Measurements from ENCODE around the gene C16orf89.

C16orf89 gene

GRCh38 chr16:5026664-5027063 is 39.1 kb downstream of the C16orf89 start:
- H3K27me3 Mint-ChIP-seq, result peaks cover 0 to 9% of the 10 kb centered on the region in 2 donors
- H3K27ac Mint-ChIP-seq, result no peak overlapping the region
- no peak for ATAC-seq (replicated peaks)
- DNase-seq, result no peak
- no peaks in the 10 kb centered on the region for H3K9me3 Mint-ChIP-seq
- H3K4me3 Mint-ChIP-seq, result no peak overlapping the region
- H3K36me3 Mint-ChIP-seq (ENCODE audit: insufficient read depth), result peaks cover 12% of the 10 kb centered on the region
- H3K4me1 Mint-ChIP-seq (ENCODE audit: low read depth in 2 of 2), result peaks cover 0 to 3% of the 10 kb centered on the region in 2 donors

DNA sequence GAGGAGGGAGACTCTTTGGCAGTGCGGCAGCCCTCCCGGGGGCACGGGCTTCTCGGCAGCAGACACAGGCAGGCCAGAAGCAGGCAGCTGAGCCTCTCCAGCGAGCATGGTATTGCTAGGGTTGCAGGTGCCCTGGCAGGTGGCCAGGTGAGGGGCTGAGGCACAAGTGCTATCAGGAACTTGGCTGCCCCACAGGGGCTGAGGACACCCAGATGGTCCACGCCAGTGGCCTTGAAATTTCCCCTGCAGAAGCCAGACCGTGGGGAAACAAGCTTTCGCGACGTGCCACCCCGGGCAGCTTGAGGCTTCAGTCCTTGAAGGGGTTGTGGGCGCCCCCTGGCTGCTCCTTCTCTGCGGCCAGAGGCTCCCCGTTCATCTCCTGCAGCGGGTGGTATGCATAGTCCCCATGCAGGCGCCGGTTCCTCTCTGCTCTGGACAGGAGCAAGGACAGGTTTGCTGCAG is 40.6 kb downstream of the C16orf89 start:
- no peak for DNase-seq
- Mint-ChIP-seq H3K9me3 (no peaks in the 10 kb centered on the region), H3K36me3 (ENCODE audit: insufficient read depth) (peaks cover 8% of the 10 kb centered on the region), H3K27ac (no peak overlapping the region), H3K27me3 (peaks cover 0 to 10% of the 10 kb centered on the region in 2 donors), H3K4me3 (no peak overlapping the region), H3K4me1 (ENCODE audit: low read depth in 2 of 2) (no peaks in the 10 kb centered on the region)
- ATAC-seq (replicated peaks), result no peak

- no peaks in the 10 kb centered on the region for H3K4me1 Mint-ChIP-seq (ENCODE audit: low read depth in 2 of 2)
- no peak for ATAC-seq (replicated peaks)
- H3K36me3 Mint-ChIP-seq (ENCODE audit: insufficient read depth), result peaks cover 8% of the 10 kb centered on the region
- H3K27me3 Mint-ChIP-seq, result peaks cover 0 to 10% of the 10 kb centered on the region in 2 donors
- no peak for DNase-seq
- H3K9me3 Mint-ChIP-seq, result no peaks in the 10 kb centered on the region
- no peak overlapping the region for H3K27ac Mint-ChIP-seq
- H3K4me3 Mint-ChIP-seq, result no peak overlapping the region
Observed at GRCh38 chr16:5024632-5025031, 41.1 kb downstream of the C16orf89 start.

DNA sequence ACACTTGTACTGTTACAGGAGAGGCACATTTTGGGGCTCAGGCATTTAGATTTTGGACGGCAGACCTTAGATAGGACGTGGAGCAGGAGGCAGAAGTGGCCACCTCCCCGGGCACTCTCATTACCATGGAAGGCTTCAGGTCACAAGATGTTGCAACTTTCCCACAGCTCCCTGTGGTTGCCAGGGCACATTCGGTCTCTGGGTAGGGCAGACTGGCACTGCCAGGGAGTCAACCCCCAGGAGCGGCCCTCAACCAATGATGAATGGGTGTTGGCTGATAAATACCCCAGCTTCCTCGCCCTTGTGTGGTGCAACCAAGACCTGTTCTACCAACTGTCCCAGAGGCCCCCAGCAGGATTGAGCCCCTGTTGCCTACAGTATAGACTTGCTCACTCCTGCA is 43.2 kb downstream of the C16orf89 start:
- H3K9me3 Mint-ChIP-seq, result no peaks in the 10 kb centered on the region
- no peak overlapping the region for H3K4me3 Mint-ChIP-seq
- H3K4me1 Mint-ChIP-seq (ENCODE audit: low read depth in 2 of 2), result no peaks in the 10 kb centered on the region
- H3K27me3 Mint-ChIP-seq, result peaks cover 0 to 10% of the 10 kb centered on the region in 2 donors
- H3K27ac Mint-ChIP-seq, result no peak overlapping the region
- H3K36me3 Mint-ChIP-seq (ENCODE audit: insufficient read depth), result peaks cover 5% of the 10 kb centered on the region
- DNase-seq (no peak), ATAC-seq (replicated peaks) (no peak)

DNA sequence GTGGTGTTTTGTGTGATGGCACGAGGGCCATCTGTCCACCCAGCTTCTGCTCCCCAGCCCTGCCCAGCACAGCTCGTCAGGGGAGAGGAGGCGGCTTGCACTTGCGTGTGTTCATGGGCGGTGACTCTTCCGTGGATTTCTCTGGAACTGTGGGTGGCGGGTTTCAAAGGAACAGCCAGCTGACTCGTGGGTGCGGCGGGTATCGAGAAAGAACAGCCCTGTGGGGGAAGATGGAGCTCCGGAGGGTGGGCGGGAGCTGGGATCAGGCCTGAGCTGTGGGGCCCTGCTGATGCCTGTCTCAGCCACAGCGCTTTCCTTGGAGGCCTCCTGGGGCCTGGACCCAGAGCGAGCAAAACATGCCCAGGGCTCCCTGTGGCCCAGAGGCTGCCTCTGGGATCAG is 45.2 kb downstream of the C16orf89 start:
- Mint-ChIP-seq H3K27ac (no peak overlapping the region), H3K4me1 (ENCODE audit: low read depth in 2 of 2) (no peaks in the 10 kb centered on the region), H3K27me3 (peaks cover 0 to 10% of the 10 kb centered on the region in 2 donors), H3K4me3 (no peak overlapping the region), H3K36me3 (ENCODE audit: insufficient read depth) (no peaks in the 10 kb centered on the region), H3K9me3 (no peaks in the 10 kb centered on the region)
- no peak for DNase-seq
- no peak for ATAC-seq (replicated peaks)

- DNase-seq (no peak), ATAC-seq (replicated peaks) (no peak)
- Mint-ChIP-seq H3K4me3 (no peak overlapping the region), H3K9me3 (no peaks in the 10 kb centered on the region), H3K4me1 (ENCODE audit: low read depth in 2 of 2) (no peaks in the 10 kb centered on the region), H3K36me3 (ENCODE audit: insufficient read depth) (no peaks in the 10 kb centered on the region), H3K27ac (no peak overlapping the region), H3K27me3 (peaks cover 0 to 10% of the 10 kb centered on the region in 2 donors)
Observed at GRCh38 chr16:5019775-5020174, 46.0 kb downstream of the C16orf89 start.

DNA sequence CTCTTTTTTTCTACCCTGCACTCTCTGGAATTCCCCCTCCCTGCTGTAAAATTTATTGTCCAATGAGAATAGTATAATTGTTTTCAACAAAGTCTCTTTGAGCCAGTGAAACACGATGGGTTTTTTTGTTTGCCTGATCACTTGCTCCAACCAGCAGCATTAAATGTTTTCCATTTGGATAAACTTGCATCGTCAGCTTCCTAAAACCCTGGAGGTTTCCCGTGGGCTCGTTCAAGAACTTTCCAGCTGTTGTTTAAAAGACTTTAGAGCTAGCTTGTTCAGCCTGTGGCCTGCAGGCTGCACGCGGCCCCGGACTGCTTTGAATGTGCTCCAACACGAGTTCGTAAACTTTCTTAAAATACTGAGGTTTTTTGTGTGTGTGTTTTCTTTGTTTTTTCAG is 47.0 kb downstream of the C16orf89 start:
- Mint-ChIP-seq H3K4me1 (ENCODE audit: low read depth in 2 of 2) (no peaks in the 10 kb centered on the region), H3K4me3 (no peak overlapping the region)

GRCh38 chr16:5017678-5017969 is 48.1 kb downstream of the C16orf89 start:
- H3K9me3 Mint-ChIP-seq, result no peaks in the 10 kb centered on the region
- H3K4me3 Mint-ChIP-seq, result no peak overlapping the region
- DNase-seq, result no peak
- H3K36me3 Mint-ChIP-seq (ENCODE audit: insufficient read depth), result peaks cover 3% of the 10 kb centered on the region
- H3K27ac Mint-ChIP-seq, result no peak overlapping the region
- no peak for ATAC-seq (replicated peaks)
- peaks cover 0 to 10% of the 10 kb centered on the region in 2 donors for H3K27me3 Mint-ChIP-seq
- no peaks in the 10 kb centered on the region for H3K4me1 Mint-ChIP-seq (ENCODE audit: low read depth in 2 of 2)

More for the DNA sequence above, 47.0 kb downstream of the C16orf89 start:
- no peak overlapping the region for H3K27ac Mint-ChIP-seq
- no peaks in the 10 kb centered on the region for H3K9me3 Mint-ChIP-seq
- DNase-seq (no peak), ATAC-seq (replicated peaks) (no peak)
- H3K27me3 Mint-ChIP-seq, result peaks cover 0 to 10% of the 10 kb centered on the region in 2 donors
- peaks cover 3% of the 10 kb centered on the region for H3K36me3 Mint-ChIP-seq (ENCODE audit: insufficient read depth)

DNA sequence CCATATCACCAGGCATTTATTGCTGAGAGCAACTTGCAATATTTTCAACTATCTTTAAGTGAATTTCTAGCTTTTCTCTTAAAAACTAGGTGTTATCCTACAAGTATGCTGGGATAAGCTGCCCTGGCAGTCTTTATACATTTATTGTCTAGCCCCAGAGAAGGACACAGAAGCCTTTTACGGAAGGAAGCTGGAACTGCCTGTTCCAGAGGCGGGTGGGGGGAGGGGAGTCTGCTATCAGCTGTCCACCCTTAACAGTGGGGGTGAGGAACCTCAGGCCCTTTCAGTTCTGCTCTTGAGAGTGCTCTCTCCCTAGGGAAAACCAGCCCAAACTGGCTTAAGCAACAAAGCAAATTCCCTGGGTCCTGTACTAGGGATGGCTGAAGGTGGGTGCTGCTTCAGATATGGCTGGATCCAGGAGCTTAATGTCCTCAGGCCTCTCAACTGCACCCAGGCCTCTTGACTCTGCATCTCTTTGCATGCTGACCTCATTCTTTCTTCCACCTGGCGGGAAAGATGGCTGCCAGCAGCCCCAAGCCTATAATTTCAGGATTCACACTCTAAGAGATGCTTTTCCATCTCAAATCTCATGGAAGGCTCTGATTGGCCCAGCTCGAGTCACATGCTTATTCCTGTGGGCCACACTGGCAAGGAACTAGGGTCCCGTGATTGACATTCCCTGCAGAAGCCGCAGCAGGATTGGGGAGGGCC is 48.6 kb downstream of the C16orf89 start:
- H3K9me3 Mint-ChIP-seq, result no peaks in the 10 kb centered on the region
- no peaks in the 10 kb centered on the region for H3K4me1 Mint-ChIP-seq (ENCODE audit: low read depth in 2 of 2)
- no peak overlapping the region for H3K4me3 Mint-ChIP-seq
- no peak for DNase-seq
- peaks cover 3% of the 10 kb centered on the region for H3K36me3 Mint-ChIP-seq (ENCODE audit: insufficient read depth)
- ATAC-seq (replicated peaks), result no peak
- no peak overlapping the region for H3K27ac Mint-ChIP-seq
- peaks cover 2 to 10% of the 10 kb centered on the region in 2 donors for H3K27me3 Mint-ChIP-seq

DNA sequence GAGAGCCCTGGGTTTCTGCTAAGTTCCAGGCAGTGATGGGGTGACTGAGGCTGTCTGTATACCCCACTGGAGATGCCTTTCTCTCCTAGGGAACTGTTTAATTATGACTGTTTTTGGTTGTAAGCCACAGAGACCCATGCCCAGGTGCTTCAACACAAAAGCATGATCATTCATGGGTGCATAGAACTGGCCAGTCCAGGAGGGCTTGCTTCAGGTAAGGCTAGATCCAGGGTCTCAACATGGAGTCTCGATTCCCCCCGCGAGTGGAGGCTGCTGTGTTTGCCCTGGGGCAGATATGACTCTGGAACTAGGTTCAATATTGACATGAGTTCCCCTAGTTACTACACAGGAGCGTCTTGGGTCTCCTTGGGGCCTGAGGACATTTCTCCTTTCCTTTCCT is 49.9 kb downstream of the C16orf89 start:
- Mint-ChIP-seq H3K36me3 (ENCODE audit: insufficient read depth) (peaks cover 3% of the 10 kb centered on the region), H3K4me3 (no peak overlapping the region), H3K4me1 (ENCODE audit: low read depth in 2 of 2) (no peaks in the 10 kb centered on the region), H3K9me3 (no peaks in the 10 kb centered on the region), H3K27ac (no peak overlapping the region), H3K27me3 (peaks cover 10 to 15% of the 10 kb centered on the region in 2 donors)
- ATAC-seq (replicated peaks) (no peak), DNase-seq (no peak)

- Mint-ChIP-seq H3K27me3 (peaks cover 15 to 21% of the 10 kb centered on the region in 2 donors), H3K4me1 (ENCODE audit: low read depth in 2 of 2) (no peaks in the 10 kb centered on the region), H3K36me3 (ENCODE audit: insufficient read depth) (peaks cover 3% of the 10 kb centered on the region), H3K27ac (no peak overlapping the region), H3K9me3 (no peaks in the 10 kb centered on the region), H3K4me3 (no peak overlapping the region)
- DNase-seq, result no peak
- ATAC-seq (replicated peaks), result no peak
Observed at GRCh38 chr16:5015351-5015750, 50.4 kb downstream of the C16orf89 start.

DNA sequence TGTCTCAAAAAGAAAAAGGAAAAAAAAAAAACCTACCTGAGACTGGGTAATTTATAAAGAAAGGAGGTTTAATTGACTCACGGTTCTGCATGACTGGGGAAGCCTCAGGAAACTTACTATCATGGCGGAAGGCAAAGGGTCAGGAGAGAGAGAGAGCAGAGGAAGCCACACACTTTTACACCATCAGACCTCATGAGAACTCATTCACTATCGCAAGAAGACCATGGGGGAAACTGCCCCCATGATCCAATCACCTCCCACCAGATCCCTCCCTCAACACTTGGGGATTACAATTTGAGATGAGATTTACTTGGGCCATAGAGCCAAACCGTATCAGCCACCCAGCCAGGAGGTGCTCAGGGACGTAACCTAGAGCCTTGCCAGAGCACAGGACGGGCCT is 52.9 kb downstream of the C16orf89 start:
- H3K4me3 Mint-ChIP-seq, result no peak overlapping the region
- no peak overlapping the region for H3K27ac Mint-ChIP-seq
- H3K27me3 Mint-ChIP-seq, result peaks cover 16 to 42% of the 10 kb centered on the region in 2 donors
- H3K9me3 Mint-ChIP-seq, result no peaks in the 10 kb centered on the region
- peaks cover 3% of the 10 kb centered on the region for H3K36me3 Mint-ChIP-seq (ENCODE audit: insufficient read depth)
- ATAC-seq (replicated peaks), result no peak
- no peaks in the 10 kb centered on the region for H3K4me1 Mint-ChIP-seq (ENCODE audit: low read depth in 2 of 2)
- no peak for DNase-seq

- ATAC-seq (replicated peaks) (no peak), DNase-seq (no peak)
- Mint-ChIP-seq H3K4me3 (no peak overlapping the region), H3K4me1 (ENCODE audit: low read depth in 2 of 2) (no peaks in the 10 kb centered on the region), H3K27me3 (peaks cover 16 to 48% of the 10 kb centered on the region in 2 donors), H3K36me3 (ENCODE audit: insufficient read depth) (peaks cover 3% of the 10 kb centered on the region), H3K27ac (no peak overlapping the region), H3K9me3 (no peaks in the 10 kb centered on the region)
Observed at GRCh38 chr16:5011637-5012036, 54.1 kb downstream of the C16orf89 start.

DNA sequence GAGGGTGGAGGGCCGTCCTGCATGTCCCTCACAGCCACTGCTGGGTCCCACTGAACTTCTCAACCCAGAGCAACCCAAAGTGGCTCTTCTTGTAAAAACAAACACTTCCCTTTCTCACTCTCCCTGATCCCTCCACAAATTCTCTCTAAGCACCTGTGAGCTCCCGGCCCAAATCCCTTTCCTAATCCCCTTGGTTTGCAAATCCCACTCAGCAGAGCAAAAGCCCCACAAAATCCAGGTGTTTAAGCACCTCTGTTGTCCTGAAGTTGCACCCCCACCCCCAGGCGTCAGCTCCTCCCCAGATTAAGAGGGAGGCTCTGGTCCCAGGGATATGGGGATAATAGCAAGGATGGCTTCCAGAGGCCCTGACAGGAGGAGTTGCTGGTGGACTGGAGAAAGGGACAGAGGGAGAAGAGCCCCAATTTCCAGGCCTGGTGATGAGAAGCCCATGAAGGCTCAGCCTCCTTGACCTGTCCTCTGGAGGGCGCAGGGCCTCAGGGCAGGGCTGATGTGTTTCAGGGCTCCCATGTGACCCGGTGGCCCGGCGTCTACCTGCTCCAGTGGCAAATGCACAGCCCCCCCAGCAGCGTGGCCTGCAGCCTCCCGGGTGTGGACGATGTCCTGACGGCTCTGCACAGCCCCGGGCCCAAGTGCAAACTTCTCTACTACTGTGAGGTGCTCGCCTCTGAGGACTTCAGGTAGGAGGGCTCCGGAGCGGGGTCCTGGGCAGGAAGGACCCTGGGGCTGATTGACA is 55.0 kb downstream of the C16orf89 start:
- no peaks in the 10 kb centered on the region for H3K4me1 Mint-ChIP-seq (ENCODE audit: low read depth in 2 of 2)

More for the DNA sequence above, 55.0 kb downstream of the C16orf89 start:
- H3K27ac Mint-ChIP-seq, result no peak overlapping the region
- no peak overlapping the region for H3K4me3 Mint-ChIP-seq
- H3K9me3 Mint-ChIP-seq, result no peaks in the 10 kb centered on the region
- H3K27me3 Mint-ChIP-seq, result peaks cover 16 to 51% of the 10 kb centered on the region in 2 donors
- ATAC-seq (replicated peaks), result no peak
- DNase-seq, result no peak
- H3K36me3 Mint-ChIP-seq (ENCODE audit: insufficient read depth), result peaks cover 3% of the 10 kb centered on the region

All from effector memory CD8-positive, alpha-beta T cell (primary cell).